ENCODE data around the gene MTX1. TPM values are rescaled to one million over a fixed set of nuclear protein-coding genes. Genes with fewer than 3 reads are reported as not detected.

MTX1 gene
- total RNA-seq, 2 donors from 2014 or later, result 47.3 to 63.2 TPM

DNA sequence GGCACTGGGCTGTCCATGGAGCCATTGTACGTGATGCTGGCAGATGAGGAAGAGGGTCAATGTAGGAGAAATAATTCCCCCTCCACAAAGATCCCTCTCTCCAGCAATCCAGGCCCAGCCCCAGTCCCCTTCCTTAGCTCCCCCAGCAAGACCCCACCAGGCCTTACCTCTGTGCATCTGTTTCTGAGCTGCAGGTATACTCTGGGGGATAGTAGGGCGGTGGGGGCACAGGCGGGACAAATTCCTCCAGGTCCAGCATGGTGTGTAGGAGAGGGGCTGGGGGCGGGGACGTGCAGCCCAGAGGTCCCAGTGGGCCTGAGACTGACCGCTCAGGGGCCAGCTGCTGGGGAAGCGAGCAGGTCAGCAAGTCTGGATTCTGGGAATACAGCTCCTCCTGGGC is 43.1 kb downstream of the MTX1 start:
- H3K36me3 Mint-ChIP-seq (ENCODE audit: low read depth), result peaks cover 16% of the 10 kb centered on the region
- H3K9ac ChIP-seq (ENCODE audit: extremely low read depth, low read length, poor library complexity, severe bottlenecking), result no peak overlapping the region

GRCh38 chr1:155253208-155253607 is 44.7 kb downstream of the MTX1 start:
- no peak for DNase-seq
- H3K4me1 Mint-ChIP-seq, result peaks cover 22% of the 10 kb centered on the region
- TF ChIP-seq, protein P1, sequence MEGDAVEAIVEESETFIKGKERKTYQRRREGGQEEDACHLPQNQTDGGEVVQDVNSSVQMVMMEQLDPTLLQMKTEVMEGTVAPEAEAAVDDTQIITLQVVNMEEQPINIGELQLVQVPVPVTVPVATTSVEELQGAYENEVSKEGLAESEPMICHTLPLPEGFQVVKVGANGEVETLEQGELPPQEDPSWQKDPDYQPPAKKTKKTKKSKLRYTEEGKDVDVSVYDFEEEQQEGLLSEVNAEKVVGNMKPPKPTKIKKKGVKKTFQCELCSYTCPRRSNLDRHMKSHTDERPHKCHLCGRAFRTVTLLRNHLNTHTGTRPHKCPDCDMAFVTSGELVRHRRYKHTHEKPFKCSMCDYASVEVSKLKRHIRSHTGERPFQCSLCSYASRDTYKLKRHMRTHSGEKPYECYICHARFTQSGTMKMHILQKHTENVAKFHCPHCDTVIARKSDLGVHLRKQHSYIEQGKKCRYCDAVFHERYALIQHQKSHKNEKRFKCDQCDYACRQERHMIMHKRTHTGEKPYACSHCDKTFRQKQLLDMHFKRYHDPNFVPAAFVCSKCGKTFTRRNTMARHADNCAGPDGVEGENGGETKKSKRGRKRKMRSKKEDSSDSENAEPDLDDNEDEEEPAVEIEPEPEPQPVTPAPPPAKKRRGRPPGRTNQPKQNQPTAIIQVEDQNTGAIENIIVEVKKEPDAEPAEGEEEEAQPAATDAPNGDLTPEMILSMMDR (conservative IDR thresholded peaks at IDR 0.05), result peak; percentile 52
- Histone ChIP-seq H3K9me3 (ENCODE audit: control insufficient read depth, low read length) (no peaks in the 10 kb centered on the region), H3K27ac (ENCODE audit: low read depth, low read length) (no peak overlapping the region), H3K36me3 (ENCODE audit: control insufficient read depth, insufficient read depth, low read length) (peaks cover 5% of the 10 kb centered on the region), H3K4me3 (ENCODE audit: low read length) (peak overlapping the region; percentile 76), H3K27me3 (ENCODE audit: control insufficient read depth, insufficient read depth, low read length, poor library complexity, severe bottlenecking) (no peaks in the 10 kb centered on the region), H3K4me1 (ENCODE audit: control insufficient read depth, insufficient read depth, low read length) (peaks cover 7% of the 10 kb centered on the region), H3K9ac (ENCODE audit: extremely low read depth, low read length, poor library complexity, severe bottlenecking) (no peak overlapping the region)
- H3K27me3 Mint-ChIP-seq (ENCODE audit: insufficient read depth), result no peaks in the 10 kb centered on the region
- H3K27ac Mint-ChIP-seq, result peak overlapping the region; percentile 59
- WGBS, 2 experiments (ENCODE audit: insufficient coverage in 1 of 2, insufficient read length in 1 of 2), result 88 to 90% methylated on average over 3 to 5 of the region's 5 CpGs
- H3K9me3 Mint-ChIP-seq, result no peaks in the 10 kb centered on the region
- peak overlapping the region; percentile 69 for H3K4me3 Mint-ChIP-seq
- peaks cover 13% of the 10 kb centered on the region for H3K36me3 Mint-ChIP-seq (ENCODE audit: low read depth)

More for the DNA sequence above, 43.1 kb downstream of the MTX1 start:
- WGBS, 2 experiments (ENCODE audit: insufficient coverage in 1 of 2, insufficient read length in 1 of 2), result 89 to 93% methylated on average over 2 to 7 of the region's 7 CpGs
- no peaks in the 10 kb centered on the region for H3K27me3 ChIP-seq (ENCODE audit: control insufficient read depth, insufficient read depth, low read length, poor library complexity, severe bottlenecking)
- H3K9me3 ChIP-seq (ENCODE audit: control insufficient read depth, low read length), result no peaks in the 10 kb centered on the region
- TF ChIP-seq, protein P1 (conservative IDR thresholded peaks at IDR 0.05), result no peak
- no peak for DNase-seq
- no peak overlapping the region for H3K27ac ChIP-seq (ENCODE audit: low read depth, low read length)
- H3K36me3 ChIP-seq (ENCODE audit: control insufficient read depth, insufficient read depth, low read length), result peaks cover 5% of the 10 kb centered on the region
- no peak overlapping the region for H3K4me3 ChIP-seq (ENCODE audit: low read length)
- Mint-ChIP-seq H3K27ac (no peak overlapping the region), H3K4me1 (peaks cover 27% of the 10 kb centered on the region), H3K4me3 (no peak overlapping the region), H3K27me3 (ENCODE audit: insufficient read depth) (peaks cover 3% of the 10 kb centered on the region), H3K9me3 (no peaks in the 10 kb centered on the region)
- H3K4me1 ChIP-seq (ENCODE audit: control insufficient read depth, insufficient read depth, low read length), result peaks cover 7% of the 10 kb centered on the region

DNA sequence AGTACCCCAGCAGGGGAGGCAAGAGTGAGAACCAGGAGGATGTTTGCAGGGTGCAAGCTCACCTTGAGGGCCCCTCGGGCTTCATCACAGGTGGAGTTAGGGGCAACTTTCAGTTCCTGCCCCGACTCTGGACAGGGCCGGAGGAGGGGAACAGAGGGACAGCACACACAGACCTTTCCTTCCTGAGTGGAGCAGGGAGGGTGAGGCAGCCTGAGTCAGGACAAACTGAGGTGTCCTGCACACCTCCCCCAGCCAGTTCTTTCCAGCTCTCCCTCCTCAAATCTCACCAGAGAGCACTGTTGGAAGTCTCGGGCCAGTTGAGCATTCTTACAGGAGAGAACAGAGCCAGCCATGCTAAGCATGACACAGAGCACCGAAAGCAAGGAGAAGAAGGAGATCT is 45.3 kb downstream of the MTX1 start:
- H3K27ac ChIP-seq (ENCODE audit: low read depth, low read length), result no peak overlapping the region
- H3K4me1 Mint-ChIP-seq, result peaks cover 20% of the 10 kb centered on the region
- H3K9me3 ChIP-seq (ENCODE audit: control insufficient read depth, low read length), result no peaks in the 10 kb centered on the region
- H3K36me3 ChIP-seq (ENCODE audit: control insufficient read depth, insufficient read depth, low read length), result peaks cover 4% of the 10 kb centered on the region
- no peak overlapping the region for H3K9ac ChIP-seq (ENCODE audit: extremely low read depth, low read length, poor library complexity, severe bottlenecking)
- WGBS, 2 experiments (ENCODE audit: insufficient coverage in 1 of 2, insufficient read length in 1 of 2), result 87% methylated on average over 4 to 5 of the region's 5 CpGs
- peaks cover 17% of the 10 kb centered on the region for H3K36me3 Mint-ChIP-seq (ENCODE audit: low read depth)
- peaks cover 7% of the 10 kb centered on the region for H3K4me1 ChIP-seq (ENCODE audit: control insufficient read depth, insufficient read depth, low read length)
- H3K27me3 ChIP-seq (ENCODE audit: control insufficient read depth, insufficient read depth, low read length, poor library complexity, severe bottlenecking), result no peaks in the 10 kb centered on the region
- H3K27ac Mint-ChIP-seq, result no peak overlapping the region
- no peak for DNase-seq
- TF ChIP-seq, protein P1 (conservative IDR thresholded peaks at IDR 0.05), result no peak
- H3K9me3 Mint-ChIP-seq, result no peaks in the 10 kb centered on the region
- H3K4me3 Mint-ChIP-seq, result peak overlapping the region; percentile 69
- no peaks in the 10 kb centered on the region for H3K27me3 Mint-ChIP-seq (ENCODE audit: insufficient read depth)
- H3K4me3 ChIP-seq (ENCODE audit: low read length), result peak overlapping the region; percentile 76

Measured in endodermal cell (in vitro differentiated cells).